Suppressor macrophage treated with lipopolysaccharide for 1 hour (primary cell): ENCODE results near the gene AACS.

Experiments used
- DNase-seq, 3 donors: peaks; one replicate each; pipeline ENCODE4 v3.0.0-alpha.2; 2020 to 2022

Gene AACS

DNA sequence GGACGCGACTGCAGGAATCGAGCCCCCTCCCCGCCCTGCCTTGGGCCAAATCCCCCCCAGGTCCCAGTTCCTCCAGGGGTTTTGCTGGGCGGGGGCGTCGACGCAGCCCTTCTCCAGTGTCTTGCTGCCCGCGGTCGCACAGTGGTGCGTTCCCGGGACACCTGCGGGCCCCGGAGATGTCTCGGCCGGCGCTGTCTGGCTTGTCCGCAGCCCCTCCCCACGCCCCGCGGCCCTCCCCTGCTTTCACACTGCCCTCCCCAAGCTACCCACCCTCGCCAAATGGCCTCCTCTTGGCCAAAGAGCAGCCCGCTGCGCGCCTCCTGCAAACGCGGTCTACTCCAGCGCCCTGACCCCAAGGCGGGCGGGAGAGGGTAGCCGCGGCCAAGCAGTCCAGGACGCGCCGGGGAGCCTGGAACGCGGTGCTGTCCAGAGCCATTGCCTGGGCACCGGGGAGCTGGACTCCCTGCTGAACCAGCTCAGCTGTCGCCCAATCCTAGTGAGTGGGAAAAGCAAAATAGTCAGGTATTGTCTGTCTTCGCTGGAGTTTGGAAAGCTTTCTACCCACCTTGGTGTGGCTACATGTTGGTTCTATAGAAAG lies 122.0 kb downstream of the AACS start:
- no peak for DNase-seq

DNA sequence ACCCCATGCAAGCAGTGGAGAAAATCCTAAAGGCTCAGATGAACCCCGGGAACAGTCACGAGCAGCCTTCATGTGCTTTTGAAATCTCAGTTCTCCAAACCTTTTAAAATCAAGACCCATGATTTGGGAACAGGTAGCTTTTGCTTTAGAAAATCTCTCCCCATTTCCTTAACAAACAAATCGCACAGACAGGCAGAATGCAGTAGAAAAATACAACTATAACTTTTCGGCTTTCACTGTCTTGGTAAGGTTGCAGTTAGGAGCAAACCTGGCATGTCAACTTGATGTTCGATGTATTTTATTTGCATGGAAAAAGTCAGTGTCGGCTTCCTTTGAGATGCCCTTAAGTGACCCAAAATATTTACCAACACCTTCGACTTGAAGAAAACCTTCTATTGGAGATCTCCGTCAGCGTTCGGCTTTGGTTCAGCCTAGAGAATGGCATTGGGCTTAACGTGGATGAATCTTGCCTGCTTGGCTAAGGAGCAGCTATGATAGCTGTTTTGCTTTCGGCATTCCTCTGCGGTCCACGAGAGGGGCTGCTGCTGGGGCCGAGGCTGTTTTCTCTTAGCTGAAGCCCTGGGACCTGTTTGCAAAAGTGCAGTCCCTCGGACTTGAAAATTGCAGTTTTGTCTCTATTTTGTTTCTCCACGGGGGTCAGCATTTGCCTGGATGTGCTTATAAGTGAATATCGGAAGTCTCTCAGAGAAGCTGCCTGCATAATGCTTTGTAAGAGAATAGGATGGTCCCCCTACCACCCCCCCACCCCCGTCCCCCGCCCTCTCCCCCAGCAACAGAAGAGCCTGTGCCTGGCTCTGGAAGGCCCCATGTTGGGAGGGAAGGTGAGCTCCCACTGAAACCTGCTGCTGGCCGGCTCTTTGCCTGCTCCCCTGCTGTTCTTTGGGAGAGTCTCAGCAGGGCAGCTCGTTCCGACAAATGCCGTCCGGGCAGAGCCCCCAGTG lies 122.8 kb downstream of the AACS start:
- no peak for DNase-seq

DNA sequence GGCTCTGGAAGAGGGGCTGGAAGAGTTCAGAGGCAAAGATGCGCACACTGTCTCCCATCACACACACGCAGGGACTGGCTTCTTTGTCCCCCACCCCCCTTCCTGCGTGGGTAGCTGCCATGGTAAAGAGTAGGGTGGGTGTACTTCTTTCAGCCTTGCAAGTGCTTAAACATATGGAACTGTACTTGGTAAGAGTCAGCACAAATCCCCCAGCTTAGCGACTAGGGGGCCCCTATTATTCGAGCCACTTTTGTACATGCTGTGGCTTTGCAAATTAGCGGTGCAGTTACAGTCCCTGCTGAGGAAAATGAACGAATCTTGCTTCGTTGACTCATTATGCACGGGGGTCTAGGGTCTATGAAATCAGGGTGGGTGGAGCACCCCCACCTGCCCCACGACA lies 123.8 kb downstream of the AACS start:
- DNase-seq: no peak

DNA sequence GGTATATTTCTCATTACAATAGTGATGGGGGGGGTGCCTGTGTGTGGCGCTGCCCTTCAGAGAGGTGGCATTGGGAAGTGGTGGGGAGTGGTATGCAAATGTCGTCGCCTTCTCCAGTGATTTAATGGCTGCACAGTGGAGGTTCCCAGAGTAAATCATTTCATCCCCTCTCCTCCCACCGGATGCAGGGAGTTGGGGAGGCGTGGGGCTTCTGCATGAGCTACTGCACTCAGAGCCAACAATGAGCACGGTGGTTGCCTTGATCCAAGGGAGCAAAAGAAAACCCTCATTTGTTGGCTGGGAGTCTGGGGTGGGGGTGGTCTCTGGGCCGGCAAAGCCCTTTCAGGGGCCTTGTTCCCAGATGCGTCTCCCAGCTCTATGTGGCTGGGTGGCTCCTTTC lies 124.3 kb downstream of the AACS start:
- no peak for DNase-seq

DNA sequence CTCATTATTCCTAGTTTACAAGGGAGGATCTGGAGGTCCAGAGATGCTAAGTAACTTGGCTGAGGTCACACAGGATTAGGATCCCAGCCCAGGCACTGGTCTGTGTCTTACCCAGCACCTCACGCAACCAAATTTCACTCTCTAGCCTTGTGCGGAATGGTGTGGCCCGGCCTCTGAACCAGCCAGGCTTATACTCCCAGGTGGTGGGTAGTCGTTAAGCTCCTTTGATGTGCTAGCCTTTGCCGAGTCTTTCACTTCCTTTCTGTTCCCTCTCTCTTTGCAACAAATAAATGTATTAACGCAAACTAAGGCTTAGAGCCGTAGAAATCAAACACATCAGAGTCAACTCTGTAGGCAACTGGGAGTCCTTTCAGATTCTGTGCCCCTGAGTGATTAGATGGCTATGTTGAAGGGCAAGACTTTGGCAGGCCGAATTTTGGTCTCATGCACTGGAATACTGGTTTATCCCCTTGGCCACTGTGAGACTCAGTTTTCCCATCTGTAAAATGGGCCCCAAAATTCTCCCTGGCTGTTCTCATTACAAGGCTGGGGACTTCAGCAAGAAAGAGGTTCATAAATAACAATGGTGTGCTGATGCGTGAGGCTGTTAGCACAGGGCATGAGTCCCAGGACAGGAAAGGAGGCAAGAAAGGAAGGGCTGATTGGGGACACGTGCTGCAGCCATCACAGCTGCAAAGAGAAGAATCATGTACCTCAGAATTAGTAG lies 126.3 kb downstream of the AACS start:
- DNase-seq: peak in 1 of 3 donors; percentile 2

- peak in 1 of 3 donors; percentile 17 for DNase-seq
Observed at GRCh38 chr12:125192690-125193221, 127.5 kb downstream of the AACS start.
